RWPE2 (cell line): Measurements from ENCODE around the gene VAT1.
A peak's percentile ranks its signal among the peaks of the same experiment; 100 is the strongest.

Source experiments
- ATAC-seq: fragments of 200-7000 bp; cut with Tn5 transposase; 3 replicates; pipeline ENCODE4 v1.9.1; 2021; ENCODE audit warnings: low read depth
- DNase-seq: peaks from one replicate; pipeline ENCODE4 v3.0.0-alpha.2; 2020; ENCODE audit warnings: low spot score
- H3K27ac ChIP-seq: fragments of 450-650 bp; 2 replicates; pipeline ENCODE4 v1.5.1; 2017; ENCODE audit warnings: mild to moderate bottlenecking; ENCODE audit not compliant: poor library complexity, severe bottlenecking
- H3K27me3 ChIP-seq: fragments of 250-450 bp; sonication (Bioruptor Pico); 2 replicates; pipeline ENCODE4 v1.5.1; 2021; ENCODE audit warnings: mild to moderate bottlenecking, moderate library complexity; ENCODE audit not compliant: insufficient read depth, poor library complexity, severe bottlenecking
- H3K36me3 ChIP-seq: fragments of 250-450 bp; sonication (Bioruptor Pico); 2 replicates; pipeline ENCODE4 v1.5.1; 2020; ENCODE audit warnings: low read depth, mild to moderate bottlenecking, moderate library complexity
- H3K4me1 ChIP-seq: fragments of 250-450 bp; sonication (Bioruptor Pico); 2 replicates; pipeline ENCODE4 v1.5.1; 2021; ENCODE audit warnings: mild to moderate bottlenecking, moderate library complexity; ENCODE audit not compliant: insufficient read depth, poor library complexity, severe bottlenecking
- H3K4me3 ChIP-seq: fragments of 250-450 bp; sonication (Bioruptor Pico); 2 replicates; pipeline ENCODE4 v1.5.1; 2021; ENCODE audit warnings: mild to moderate bottlenecking, moderate library complexity; ENCODE audit not compliant: severe bottlenecking
- H3K9me3 ChIP-seq: fragments of 250-450 bp; sonication (Bioruptor Pico); 2 replicates; pipeline ENCODE4 v1.5.1; 2021; ENCODE audit warnings: mild to moderate bottlenecking, moderate library complexity; ENCODE audit not compliant: severe bottlenecking
- CTCF ChIP-seq: fragments of 450-650 bp; IDR thresholded peaks from one replicate; pipeline ENCODE4 v1.5.1; 2017; ENCODE audit warnings: mild to moderate bottlenecking, moderate library complexity; ENCODE audit not compliant: poor library complexity, severe bottlenecking

VAT1 gene

DNA sequence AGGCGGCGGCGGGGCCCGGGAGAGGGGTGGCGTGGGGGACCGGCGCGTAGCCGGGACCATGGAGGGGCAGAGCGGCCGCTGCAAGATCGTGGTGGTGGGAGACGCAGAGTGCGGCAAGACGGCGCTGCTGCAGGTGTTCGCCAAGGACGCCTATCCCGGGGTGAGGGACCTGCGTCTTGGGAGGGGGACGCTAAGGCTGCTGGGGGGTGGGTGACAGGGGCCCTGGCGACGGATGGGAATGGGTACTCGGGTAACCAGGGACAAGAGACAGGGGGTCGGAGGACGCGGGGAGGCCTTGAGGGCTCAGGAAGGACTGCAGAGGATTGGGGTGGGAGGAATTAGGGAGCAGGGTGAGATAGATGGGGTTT, 3.1 kb upstream of the VAT1 start:
- ATAC-seq (no peak), DNase-seq (no peak)
- no peaks in the 10 kb centered on the region for H3K4me1 ChIP-seq
- no peaks in the 10 kb centered on the region for H3K9me3 ChIP-seq
- H3K27ac ChIP-seq = no peak overlapping the region
- H3K36me3 ChIP-seq = no peaks in the 10 kb centered on the region; the same call in 1 of the 2 replicates
- TF ChIP-seq CTCF = no peak
- H3K27me3 ChIP-seq = no peaks in the 10 kb centered on the region
- no peak overlapping the region for H3K4me3 ChIP-seq

DNA sequence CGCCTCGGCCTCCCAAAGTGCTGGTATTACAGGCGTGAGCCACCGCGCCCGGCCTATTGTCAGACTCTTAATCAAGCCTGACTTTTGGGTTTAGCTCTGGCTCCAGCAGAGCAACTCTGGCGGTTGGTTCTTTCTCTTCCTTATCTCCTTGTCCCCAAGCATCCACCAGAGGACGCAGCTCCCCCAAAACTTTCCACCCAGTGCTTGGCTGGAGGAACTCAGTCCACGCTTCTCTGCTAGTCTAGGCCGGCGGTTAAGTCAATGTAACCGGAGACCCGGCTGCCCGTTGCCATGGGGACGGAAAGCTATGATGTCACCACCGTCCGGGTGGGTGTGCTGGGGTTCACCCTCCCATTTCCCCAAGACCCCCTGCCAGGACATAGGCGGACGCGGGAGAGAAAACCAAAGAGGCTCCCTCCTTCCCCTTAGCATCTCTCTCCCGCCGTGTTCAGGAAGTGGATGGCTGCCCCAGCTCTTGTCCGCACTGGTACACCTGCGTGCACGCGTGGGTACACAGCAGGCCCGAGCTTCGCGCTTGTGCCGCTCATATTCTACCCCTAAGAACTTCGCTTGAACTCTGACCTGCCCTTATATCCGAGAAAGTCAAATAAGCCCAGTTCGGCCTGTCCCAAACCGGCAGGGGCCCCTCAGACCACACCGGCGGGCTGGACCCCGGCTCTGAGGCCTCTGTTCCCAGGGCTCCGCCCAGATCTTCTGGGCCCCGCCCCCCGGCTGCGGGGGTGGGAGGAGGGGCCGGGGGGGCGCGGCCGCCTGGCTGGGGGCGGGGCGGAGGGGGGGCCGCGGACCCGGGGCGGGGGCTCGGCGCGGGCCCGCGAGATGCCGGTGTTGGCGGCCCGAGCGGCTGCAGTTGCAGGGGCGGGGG, 2.5 kb upstream of the VAT1 start, which contains the start of gene RND2:
Gene RND2, plus strand, starts transcription at position 825 of the 883 bp plus-strand sequence. CDS start 117 bp downstream, outside the sequence.
- peak; percentile 84 for DNase-seq
- peak within 1 kb of the TSS; percentile 26 for H3K4me3 ChIP-seq
- H3K27ac ChIP-seq = no peak within 1 kb of the TSS
- no peaks in the 10 kb centered on the region for H3K9me3 ChIP-seq
- no peaks in the 10 kb centered on the region; the same call in 1 of the 2 replicates for H3K36me3 ChIP-seq
- ATAC-seq = peak; percentile 44
- H3K27me3 ChIP-seq = no peaks in the 10 kb centered on the region
- TF ChIP-seq CTCF = peak; percentile 69
- no peaks in the 10 kb centered on the region for H3K4me1 ChIP-seq

GRCh38 chr17:43020789-43021740, 1.1 kb downstream of the VAT1 start:
- Histone ChIP-seq H3K36me3 (peaks cover 24% of the 10 kb centered on the region), H3K9me3 (no peaks in the 10 kb centered on the region), H3K4me3 (peak overlapping the region; percentile 84), H3K4me1 (no peaks in the 10 kb centered on the region), H3K27me3 (no peaks in the 10 kb centered on the region), H3K27ac (peak overlapping the region; percentile 64)
- DNase-seq (no peak), ATAC-seq (peak; percentile 49)
- no peak for TF ChIP-seq CTCF

DNA sequence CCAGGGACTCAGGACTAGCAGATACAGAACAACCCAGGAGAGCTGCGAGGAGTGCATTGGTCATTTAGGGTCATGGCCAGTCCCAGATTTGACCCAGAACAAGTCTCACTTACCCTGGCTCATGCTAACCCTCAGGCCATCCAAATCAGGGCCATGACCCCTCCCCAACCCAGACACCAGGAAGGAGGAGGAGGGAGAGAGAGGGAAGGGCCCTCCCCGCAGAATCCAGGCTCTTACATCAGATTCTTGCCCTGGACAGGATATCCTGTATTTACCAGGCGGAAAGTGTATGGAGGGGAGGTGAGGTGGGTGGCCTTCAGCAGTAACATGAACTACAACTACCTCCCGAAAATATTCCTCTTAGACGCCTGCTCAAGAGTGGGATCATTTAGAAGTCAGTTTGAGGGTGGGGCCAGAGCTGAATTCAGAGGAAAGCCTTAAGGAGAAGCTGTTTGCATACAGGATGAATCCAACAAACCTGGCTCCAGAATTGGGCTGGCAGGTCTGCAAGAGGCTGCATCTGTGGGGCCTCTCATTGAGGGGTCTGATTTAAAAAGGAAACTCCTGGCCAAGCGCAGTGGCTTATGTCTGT, 2.1 kb downstream of the VAT1 start:
- Histone ChIP-seq H3K4me3 (no peak overlapping the region), H3K36me3 (peaks cover 25% of the 10 kb centered on the region), H3K9me3 (no peaks in the 10 kb centered on the region), H3K27me3 (no peaks in the 10 kb centered on the region), H3K4me1 (no peaks in the 10 kb centered on the region), H3K27ac (peak overlapping the region; percentile 64)
- ATAC-seq = no peak
- DNase-seq = no peak
- no peak for TF ChIP-seq CTCF
